BJ (cell line): Measurements from ENCODE around the gene PIP4P1. TPM values are rescaled to one million over a fixed set of nuclear protein-coding genes. Genes with fewer than 3 reads are reported as not detected.

Experiments used
- CTCF ChIA-PET: fragments of 350-600 bp; formaldehyde crosslinking; extraction: SDS; loops from one replicate; lab custom pipeline; 2021; ENCODE audit warnings: antibody characterized with exemption, inconsistent platforms; lab: Yijun Ruan, JAX
- POLR2A ChIA-PET: fragments of 300-600 bp; sonication (Branson Sonifier 250); formaldehyde crosslinking; extraction: SDS; loops from one replicate; lab custom pipeline; 2021; ENCODE audit warnings: antibody characterized with exemption; lab: Charles Lee
- DNase-seq: peaks from one replicate; pipeline ENCODE4 v3.0.0-alpha.2; 2011; ENCODE audit warnings: low read depth
- H3K27me3 ChIP-seq: 2 replicates; pipeline ENCODE4 v1.6.0; 2011; ENCODE audit warnings: low read length; ENCODE audit not compliant: control insufficient read depth, insufficient read depth
- H3K36me3 ChIP-seq: 2 replicates; pipeline ENCODE4 v1.5.1; 2011; ENCODE audit warnings: low read length; ENCODE audit not compliant: control insufficient read depth, insufficient read depth
- H3K4me3 ChIP-seq: 2 replicates; pipeline ENCODE4 v1.5.1; 2011; ENCODE audit warnings: low read depth, mild to moderate bottlenecking, control low read depth, low read length
- CTCF ChIP-seq: IDR thresholded peaks from 2 replicates; pipeline ENCODE4 v1.5.1; 2011; ENCODE audit warnings: low read depth, mild to moderate bottlenecking, control low read depth, inconsistent platforms, low read length, moderate library complexity; ENCODE audit not compliant: insufficient read depth
- polyA plus RNA-seq: library from polyadenylated mRNA; depleted of rRNA; stranded (reverse); fragments of >200 nt; gene quantifications from 2 replicates; pipeline ENCODE4 v1.2.3, GENCODE V29; 2011

Gene PIP4P1
- polyA plus RNA-seq, 1 experiment = 38.3 TPM

GRCh38 chr14:20501346-20501745, 40.1 kb upstream of the PIP4P1 start:
- CTCF ChIA-PET = no interaction called here
- Histone ChIP-seq H3K27me3 (no peaks in the 10 kb centered on the region), H3K4me3 (no peak overlapping the region), H3K36me3 (no peaks in the 10 kb centered on the region)
- no peak for TF ChIP-seq CTCF
- no peak for DNase-seq
- POLR2A ChIA-PET = no interaction called here

DNA sequence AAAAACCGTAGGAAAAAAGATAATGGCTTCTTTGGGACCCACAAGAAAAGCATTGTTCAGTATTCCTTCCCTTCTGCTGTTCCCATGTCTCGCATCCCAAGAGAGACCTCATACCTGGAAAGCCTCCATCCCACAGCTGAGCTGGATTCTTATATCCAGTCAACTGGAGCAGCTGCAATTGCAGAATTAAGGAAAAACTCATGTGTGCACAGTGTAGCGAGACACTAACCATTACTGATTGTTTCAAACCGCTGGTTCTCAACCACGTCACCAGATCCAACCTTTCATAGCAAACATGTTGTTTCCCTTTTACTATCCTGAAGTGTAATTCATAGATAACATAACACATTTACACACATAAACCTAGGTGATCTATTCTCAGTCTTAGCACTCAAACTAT, 38.6 kb upstream of the PIP4P1 start:
- no peak for TF ChIP-seq CTCF
- DNase-seq = no peak
- CTCF ChIA-PET = interaction anchor here (0.9 kb wide), 1 partner anchor 31 kb away, joined by 6 read pairs; no protein-coding TSS in a partner anchor
- Histone ChIP-seq H3K4me3 (no peak overlapping the region), H3K36me3 (no peaks in the 10 kb centered on the region), H3K27me3 (no peaks in the 10 kb centered on the region)
- POLR2A ChIA-PET = no interaction called here

DNA sequence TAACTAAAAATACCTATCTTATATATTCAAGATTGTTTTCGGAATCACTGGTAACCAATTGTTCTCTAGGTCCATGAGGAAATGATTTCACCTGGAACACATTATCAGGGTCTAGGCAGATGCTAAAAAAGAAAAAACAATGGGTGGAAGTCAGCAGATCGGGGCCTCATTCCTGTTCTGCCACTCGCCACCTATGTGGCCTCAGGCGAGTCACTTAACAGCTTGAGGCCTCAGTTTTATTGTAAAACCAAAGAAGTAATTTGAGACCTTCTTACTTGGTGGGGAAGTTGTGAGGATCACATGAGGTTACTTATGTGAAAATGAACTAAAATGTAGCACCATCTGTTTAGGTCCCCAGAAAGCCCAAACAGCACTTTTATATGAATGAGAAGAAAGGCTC, 37.9 kb upstream of the PIP4P1 start:
- no peak for DNase-seq
- H3K36me3 ChIP-seq = no peaks in the 10 kb centered on the region
- no peak overlapping the region for H3K4me3 ChIP-seq
- POLR2A ChIA-PET = no interaction called here
- no peaks in the 10 kb centered on the region for H3K27me3 ChIP-seq
- CTCF ChIA-PET = no interaction called here
- TF ChIP-seq CTCF = no peak

GRCh38 chr14:20498622-20499021, 37.4 kb upstream of the PIP4P1 start:
- POLR2A ChIA-PET = no interaction called here
- no peak overlapping the region for H3K4me3 ChIP-seq
- no peak for DNase-seq
- H3K27me3 ChIP-seq = no peaks in the 10 kb centered on the region
- H3K36me3 ChIP-seq = no peaks in the 10 kb centered on the region
- TF ChIP-seq CTCF = no peak
- CTCF ChIA-PET = no interaction called here

DNA sequence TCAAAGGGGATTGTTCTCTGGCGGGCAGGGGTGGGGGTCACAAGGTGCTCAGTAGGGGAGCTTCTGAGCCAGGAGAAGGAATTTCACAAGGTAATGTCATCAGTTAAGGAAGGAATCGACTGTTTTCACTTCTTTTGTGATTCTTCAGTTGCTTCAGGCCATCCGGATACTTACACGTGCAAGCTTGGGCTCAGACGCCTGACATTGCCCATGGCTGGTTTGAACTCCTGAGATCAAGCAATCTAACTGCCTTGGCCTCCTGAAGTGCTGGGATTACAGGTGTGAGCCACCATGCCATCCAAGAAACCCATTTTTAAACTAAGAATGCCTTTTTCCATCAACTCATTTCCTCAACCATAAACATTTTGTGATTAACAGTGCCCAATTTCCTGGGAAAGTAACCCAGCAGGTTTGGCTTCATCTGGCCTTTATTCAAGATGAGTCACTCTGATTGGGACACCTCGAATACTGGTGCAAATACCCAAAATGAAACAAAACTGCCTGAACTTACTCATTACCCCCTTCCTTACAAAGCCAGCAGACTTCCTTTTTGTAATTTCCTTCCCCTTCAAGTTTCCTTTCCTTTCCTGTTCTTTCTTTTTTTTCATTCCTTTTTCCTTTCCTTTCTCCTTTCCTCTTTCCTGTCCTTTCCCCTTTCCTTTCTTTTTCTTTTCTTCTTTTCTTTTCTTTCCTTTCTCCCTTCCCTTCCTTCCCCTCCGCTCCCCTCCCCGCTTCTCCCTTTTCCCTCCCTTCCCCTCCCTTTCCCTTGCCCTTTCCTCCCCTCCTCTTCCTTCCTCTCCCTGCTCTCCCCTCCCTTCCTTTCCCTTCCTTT, 33.9 kb upstream of the PIP4P1 start:
- Histone ChIP-seq H3K27me3 (no peaks in the 10 kb centered on the region), H3K36me3 (no peaks in the 10 kb centered on the region), H3K4me3 (no peak overlapping the region)
- DNase-seq = no peak
- ChIA-PET POLR2A (no interaction called here), CTCF (interaction anchor here (1.6 kb wide), 1 partner anchor 113 kb away, joined by 4 read pairs; no protein-coding TSS in a partner anchor)
- no peak for TF ChIP-seq CTCF
